Lung (tissue), 12 donors: ENCODE data around the gene SSBP3. TPM values are rescaled to one million over a fixed set of nuclear protein-coding genes. Genes with fewer than 3 reads are reported as not detected.

Experiments
- ATAC-seq: fragments of 200-7000 bp; cut with Tn5 transposase; one replicate; pipeline ENCODE4 v1.9.1; 2020; ENCODE audit warnings: moderate number of reproducible peaks; ENCODE audit not compliant: insufficient read depth, low FRiP score
- DNase-seq, 3 donors: peaks; one replicate each; pipeline ENCODE4 v3.0.0-alpha.2; 2013 to 2017
- H3K27ac ChIP-seq, 2 donors: one replicate each; pipeline ENCODE4 v1.5.1; 2013; ENCODE audit warnings: mild to moderate bottlenecking in 2 of 2, moderate library complexity in 2 of 2, control low read depth in 1 of 2, inconsistent platforms in 1 of 2, low read depth in 1 of 2, low read length in 1 of 2
- H3K27me3 ChIP-seq, 3 donors: one replicate each; pipeline ENCODE4 v1.5.1; 2013; ENCODE audit warnings: low read length in 2 of 3; ENCODE audit not compliant: control insufficient read depth in 3 of 3, insufficient read depth in 3 of 3
- H3K36me3 ChIP-seq, 4 donors: one replicate each; pipeline ENCODE4 v1.5.1; 2013; ENCODE audit warnings: low read length in 4 of 4, mild to moderate bottlenecking in 1 of 4, moderate library complexity in 1 of 4; ENCODE audit not compliant: control insufficient read depth in 4 of 4, insufficient read depth in 4 of 4
- H3K4me1 ChIP-seq, 5 donors: one replicate each; pipeline ENCODE4 v1.5.1; 2013; ENCODE audit warnings: low read length in 5 of 5, mild to moderate bottlenecking in 2 of 5, moderate library complexity in 1 of 5; ENCODE audit not compliant: control insufficient read depth in 5 of 5, insufficient read depth in 5 of 5
- H3K4me3 ChIP-seq: one replicate; pipeline ENCODE4 v1.5.1; 2013; ENCODE audit warnings: mild to moderate bottlenecking, control low read depth, moderate library complexity
- H3K9ac ChIP-seq, 2 donors: one replicate each; pipeline ENCODE4 v1.5.1; 2013; ENCODE audit warnings: low read length in 2 of 2, control low read depth in 1 of 2; ENCODE audit not compliant: insufficient read depth in 1 of 2
- H3K9me3 ChIP-seq, 4 donors: one replicate each; pipeline ENCODE4 v1.5.1; 2013; ENCODE audit warnings: low read length in 3 of 4, mild to moderate bottlenecking in 1 of 4, moderate library complexity in 1 of 4; ENCODE audit not compliant: control insufficient read depth in 4 of 4, insufficient read depth in 3 of 4
- WGBS, 2 donors: extraction: QIAGEN DNeasy Blood & Tissue Kit; methylation state at CpG; one replicate each; pipeline ENCODE4 v1.1.7; 2013; 5-methylcytosine and 5-hydroxymethylcytosine counted together
- polyA plus RNA-seq, 2 donors: library from polyadenylated mRNA; stranded (reverse); fragments of 200-250 nt; gene quantifications; one replicate each; pipeline ENCODE4 v1.2.1, GENCODE V29; 2013
- total RNA-seq, 2 donors: library from RNA; depleted of rRNA in 1 of 2; stranded (reverse); fragments of >200 nt in 1 of 2; gene quantifications; one replicate each; pipeline ENCODE4 v1.2.1, GENCODE V29; 2014 to 2021
- TF ChIP-seq, protein P1 (sequence below): IDR thresholded peaks from 2 replicates; pipeline ENCODE4 v1.5.1; 2012; ENCODE audit warnings: mild to moderate bottlenecking; ENCODE audit errors: control extremely low read depth, extremely low read depth
- donor health status: control.
- donor health status: control.
- donor health status: Bipolar disorder and iron deficiency.
- donor health status: healthy.
- donor health status: DM: yes; HTN: yes; CAD: no.

SSBP3 gene
- total and polyA plus RNA-seq, 4 donors = 15.9 to 47.8 (median 34.8) TPM

DNA sequence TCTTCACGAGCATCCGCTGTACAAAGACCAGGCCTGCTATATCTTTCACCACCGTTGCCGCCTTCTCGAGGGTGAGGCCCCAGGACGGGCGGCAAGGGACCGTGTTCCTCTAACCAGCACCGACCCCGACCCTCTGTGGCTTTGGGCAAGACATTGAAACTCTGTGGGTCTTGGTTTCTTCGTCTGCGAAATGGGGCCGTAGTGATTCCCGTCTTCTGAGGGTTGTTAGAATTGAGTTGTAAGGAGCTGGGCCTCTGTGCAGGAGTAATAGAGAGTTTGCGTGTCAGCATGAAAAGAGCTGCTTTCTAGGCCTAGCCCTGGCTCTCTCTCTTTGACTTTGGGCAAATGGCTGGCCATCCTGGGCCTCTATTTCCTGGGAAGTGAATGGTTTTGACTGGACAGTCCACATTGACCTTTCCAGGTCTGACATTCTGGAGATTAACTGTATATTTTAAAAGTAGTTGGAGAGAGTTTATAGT, 205.6 kb downstream of the SSBP3 start:
- DNase-seq = no peak
- Histone ChIP-seq H3K27me3 (no peaks in the 10 kb centered on the region), H3K4me1 (peaks cover 0 to 19% (median 3%) of the 10 kb centered on the region in 5 donors), H3K36me3 (peaks cover 8 to 13% (median 10%) of the 10 kb centered on the region in 4 donors), H3K4me3 (peak overlapping the region; percentile 85), H3K9ac (peak overlapping the region; percentile 73 to 80), H3K9me3 (no peaks in the 10 kb centered on the region), H3K27ac (peak overlapping the region; percentile 62 to 84)
- 2% methylated on average over 15 of the region's 15 CpGs for WGBS, 2 donors
- ATAC-seq = no peak
- TF ChIP-seq, protein P1, sequence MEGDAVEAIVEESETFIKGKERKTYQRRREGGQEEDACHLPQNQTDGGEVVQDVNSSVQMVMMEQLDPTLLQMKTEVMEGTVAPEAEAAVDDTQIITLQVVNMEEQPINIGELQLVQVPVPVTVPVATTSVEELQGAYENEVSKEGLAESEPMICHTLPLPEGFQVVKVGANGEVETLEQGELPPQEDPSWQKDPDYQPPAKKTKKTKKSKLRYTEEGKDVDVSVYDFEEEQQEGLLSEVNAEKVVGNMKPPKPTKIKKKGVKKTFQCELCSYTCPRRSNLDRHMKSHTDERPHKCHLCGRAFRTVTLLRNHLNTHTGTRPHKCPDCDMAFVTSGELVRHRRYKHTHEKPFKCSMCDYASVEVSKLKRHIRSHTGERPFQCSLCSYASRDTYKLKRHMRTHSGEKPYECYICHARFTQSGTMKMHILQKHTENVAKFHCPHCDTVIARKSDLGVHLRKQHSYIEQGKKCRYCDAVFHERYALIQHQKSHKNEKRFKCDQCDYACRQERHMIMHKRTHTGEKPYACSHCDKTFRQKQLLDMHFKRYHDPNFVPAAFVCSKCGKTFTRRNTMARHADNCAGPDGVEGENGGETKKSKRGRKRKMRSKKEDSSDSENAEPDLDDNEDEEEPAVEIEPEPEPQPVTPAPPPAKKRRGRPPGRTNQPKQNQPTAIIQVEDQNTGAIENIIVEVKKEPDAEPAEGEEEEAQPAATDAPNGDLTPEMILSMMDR = no peak

DNA sequence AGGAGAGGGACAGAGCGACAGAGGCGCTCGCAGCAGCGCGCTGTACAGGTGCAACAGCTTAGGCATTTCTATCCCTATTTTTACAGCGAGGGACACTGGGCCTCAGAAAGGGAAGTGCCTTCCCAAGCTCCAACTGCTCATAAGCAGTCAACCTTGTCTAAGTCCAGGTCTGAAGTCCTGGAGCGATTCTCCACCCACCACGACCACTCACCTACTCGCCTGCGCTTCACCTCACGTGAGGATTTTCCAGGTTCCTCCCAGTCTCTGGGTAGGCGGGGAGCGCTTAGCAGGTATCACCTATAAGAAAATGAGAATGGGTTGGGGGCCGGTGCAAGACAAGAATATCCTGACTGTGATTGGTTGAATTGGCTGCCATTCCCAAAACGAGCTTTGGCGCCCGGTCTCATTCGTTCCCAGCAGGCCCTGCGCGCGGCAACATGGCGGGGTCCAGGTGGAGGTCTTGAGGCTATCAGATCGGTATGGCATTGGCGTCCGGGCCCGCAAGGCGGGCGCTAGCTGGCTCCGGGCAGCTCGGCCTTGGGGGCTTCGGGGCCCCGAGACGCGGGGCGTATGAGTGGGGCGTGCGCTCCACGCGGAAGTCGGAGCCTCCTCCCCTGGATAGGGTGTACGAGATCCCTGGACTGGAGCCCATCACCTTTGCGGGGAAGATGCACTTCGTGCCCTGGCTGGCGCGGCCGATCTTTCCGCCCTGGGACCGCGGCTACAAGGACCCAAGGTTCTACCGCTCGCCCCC, 206.3 kb downstream of the SSBP3 start, which contains the start of the genes CYB5RL and MRPL37:
Gene CYB5RL (minus strand): TSS at position 266 of the 754 bp plus-strand sequence. CDS start 4,414 bp downstream, outside the sequence.
Gene MRPL37 (plus strand): TSS at position 403 of the 754 bp plus-strand sequence. CDS start 77 bp downstream, at position 480.
- TF ChIP-seq, protein P1 = no peak
- Histone ChIP-seq H3K4me1 (peaks cover 0 to 19% (median 3%) of the 10 kb centered on the region in 5 donors), H3K36me3 (peaks cover 1 to 9% (median 7%) of the 10 kb centered on the region in 4 donors), H3K4me3 (peak within 1 kb of the TSS; percentile 85), H3K9ac (peak within 1 kb of the TSS; percentile 80 to 86), H3K27ac (peak within 1 kb of the TSS; percentile 62 to 84), H3K27me3 (no peaks in the 10 kb centered on the region), H3K9me3 (no peaks in the 10 kb centered on the region)
- ATAC-seq (peak; percentile 98), DNase-seq (peak; percentile 93 to 99 (median 96))
- 0% methylated on average over 51 of the region's 51 CpGs for WGBS, 2 donors

DNA sequence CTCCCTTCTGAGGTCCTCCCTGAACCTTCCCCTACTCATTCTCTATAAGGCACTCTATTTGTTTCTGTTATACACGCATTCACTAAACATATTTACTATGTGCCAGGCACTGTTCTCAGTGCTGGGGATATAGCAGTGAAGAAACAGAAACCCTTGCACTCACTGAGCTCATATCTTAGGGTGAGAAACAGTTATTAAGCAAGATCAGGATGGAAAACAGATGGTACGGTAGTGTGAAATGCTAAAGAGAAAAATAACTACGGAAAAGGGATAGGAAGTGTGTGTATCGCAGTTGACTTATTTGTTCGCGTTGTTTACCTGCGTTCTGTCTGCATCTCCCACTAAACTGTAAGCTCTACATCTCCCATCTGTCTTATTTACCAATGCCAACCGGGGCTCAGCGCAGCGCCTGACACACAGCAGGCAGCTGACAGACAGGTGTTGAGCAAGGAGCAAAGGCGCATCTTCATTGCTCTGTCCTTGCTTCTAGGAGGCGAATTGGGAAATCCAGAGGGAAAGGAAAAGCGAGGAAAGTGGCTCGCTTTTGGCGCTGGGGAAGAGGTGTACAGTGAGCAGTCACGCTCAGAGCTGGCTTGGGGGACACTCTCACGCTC, 206.9 kb downstream of the SSBP3 start:
- Histone ChIP-seq H3K27me3 (no peaks in the 10 kb centered on the region), H3K9me3 (no peaks in the 10 kb centered on the region), H3K9ac (peak overlapping the region in 1 of 2 donors; percentile 86), H3K36me3 (peaks cover 0 to 9% (median 5%) of the 10 kb centered on the region in 4 donors), H3K4me3 (peak overlapping the region; percentile 85), H3K4me1 (peaks cover 0 to 19% (median 3%) of the 10 kb centered on the region in 5 donors), H3K27ac (peak overlapping the region in 1 of 2 donors; percentile 37)
- ATAC-seq (no peak), DNase-seq (peak in 2 of 3 donors; percentile 21 to 38)
- TF ChIP-seq, protein P1 = no peak
- 9 to 11% methylated on average over 17 of the region's 17 CpGs for WGBS, 2 donors
